ENCODE results near the gene GTPBP4.

Gene GTPBP4

DNA sequence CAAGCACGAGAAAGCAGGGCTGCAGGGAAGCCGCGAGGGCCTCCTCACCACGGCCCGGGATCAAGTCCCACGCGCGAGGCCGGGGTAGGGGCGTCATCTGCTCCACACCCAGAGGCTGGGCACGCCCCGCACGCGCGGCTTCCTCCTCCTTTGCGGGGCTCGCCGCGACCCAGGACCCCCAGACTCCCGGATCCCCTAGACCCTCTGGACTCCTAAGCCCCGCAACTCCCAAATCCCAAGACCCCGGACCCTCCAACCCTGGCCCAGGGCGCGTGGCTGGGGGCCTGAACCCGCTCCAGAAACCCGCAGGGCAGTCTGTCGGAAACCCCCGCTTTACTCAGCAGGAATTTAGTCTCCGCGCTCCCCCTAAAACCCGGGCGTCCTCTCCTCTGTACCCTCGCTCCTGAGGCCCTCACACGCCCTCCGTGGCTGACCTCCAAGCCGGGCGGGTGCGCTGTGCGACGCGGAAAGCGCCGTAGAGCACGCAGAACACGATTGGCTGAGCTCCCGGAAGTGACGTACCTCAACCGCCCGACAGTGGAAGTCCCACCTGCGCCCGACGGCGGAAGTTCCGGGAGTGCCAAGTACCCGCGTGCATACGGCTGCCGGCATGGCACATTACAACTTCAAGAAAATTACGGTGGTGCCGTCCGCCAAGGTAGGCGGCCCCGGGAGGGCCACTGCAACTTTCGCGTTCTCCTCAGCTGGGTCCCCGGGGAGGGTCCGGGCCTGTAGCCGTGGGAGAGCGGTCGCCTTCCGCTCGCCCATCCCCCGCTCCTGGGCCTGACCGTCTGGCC is at the start of gene GTPBP4:
GTPBP4 (plus strand) TSS at position 565 of the 797 bp plus-strand sequence; CDS start at position 611, 46 bp downstream.
- DNase-seq (ENCODE audit: low spot score) = peak; percentile 99

GRCh38 chr10:938941-939678 is 49.1 kb upstream of the GTPBP4 start:
- DNase-seq (ENCODE audit: low spot score) = no peak

GRCh38 chr10:943334-944033 is 44.8 kb upstream of the GTPBP4 start:
- DNase-seq (ENCODE audit: low spot score) = no peak

GRCh38 chr10:944034-944831 is 44.0 kb upstream of the GTPBP4 start:
- no peak for DNase-seq (ENCODE audit: low spot score)

DNA sequence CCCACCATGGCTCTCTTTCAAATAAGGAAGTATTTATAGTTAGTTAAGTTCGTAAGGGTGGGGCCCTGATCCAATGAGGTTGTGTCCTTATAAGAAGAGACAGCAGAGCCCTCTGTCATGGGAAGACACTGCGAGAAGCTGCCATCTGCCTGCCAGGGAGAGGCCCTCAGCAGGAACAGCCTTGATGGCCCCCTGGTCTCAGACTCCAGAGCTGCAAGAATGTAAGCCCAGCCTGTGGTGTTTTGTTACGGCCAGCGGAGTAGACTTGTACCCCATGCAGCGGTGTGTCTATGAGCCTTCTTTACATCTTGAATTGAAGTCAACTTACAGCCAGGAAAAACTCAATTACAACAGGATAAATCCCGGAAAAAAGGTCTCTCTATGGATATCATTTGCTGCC is 42.5 kb upstream of the GTPBP4 start:
- no peak for DNase-seq (ENCODE audit: low spot score)

DNA sequence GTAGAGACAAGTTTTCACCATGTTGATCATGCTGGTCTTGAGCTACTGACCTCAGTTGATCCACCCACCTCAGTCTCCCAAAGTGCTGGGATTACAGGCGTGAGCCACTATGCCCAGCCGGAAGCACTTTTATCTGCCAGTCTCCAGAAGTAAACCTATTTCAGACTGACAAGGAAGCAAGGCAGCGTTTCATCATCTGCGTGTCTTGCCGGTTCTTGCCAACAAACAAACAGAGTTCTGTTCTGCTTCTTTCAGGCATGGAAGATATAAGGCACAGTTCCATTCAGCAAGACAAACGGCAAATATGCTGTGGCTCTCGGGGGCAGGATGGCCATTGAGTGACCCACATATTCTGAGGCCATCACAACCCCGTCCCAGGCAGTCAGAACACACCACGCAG is 41.2 kb upstream of the GTPBP4 start:
- DNase-seq (ENCODE audit: low spot score) = no peak

DNA sequence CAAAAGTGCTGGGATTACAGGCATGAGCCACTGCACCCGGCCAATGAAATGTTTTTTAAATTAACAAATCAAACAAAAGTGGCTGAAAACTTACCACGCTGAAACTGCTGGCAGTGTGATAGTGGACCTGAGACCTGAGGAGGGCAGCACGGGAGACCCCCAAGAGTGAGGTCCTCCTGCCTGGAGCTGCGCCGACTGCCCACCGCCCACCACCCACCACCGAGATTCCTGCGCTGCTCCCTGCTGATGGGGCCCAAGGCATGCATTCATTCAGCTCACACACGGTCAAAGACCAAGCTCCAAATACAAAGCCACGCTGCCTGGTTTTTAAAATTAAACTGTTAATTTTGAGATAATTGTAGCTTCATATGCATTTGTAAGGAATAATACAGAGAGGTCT is 40.4 kb upstream of the GTPBP4 start:
- no peak for DNase-seq (ENCODE audit: low spot score)

GRCh38 chr10:948347-948746 is 39.9 kb upstream of the GTPBP4 start:
- DNase-seq (ENCODE audit: low spot score) = no peak

- DNase-seq (ENCODE audit: low spot score) = no peak
Observed at GRCh38 chr10:949446-949845, 38.8 kb upstream of the GTPBP4 start.

GRCh38 chr10:953836-954235 is 34.4 kb upstream of the GTPBP4 start:
- DNase-seq (ENCODE audit: low spot score) = no peak

- no peak for DNase-seq (ENCODE audit: low spot score)
Observed at GRCh38 chr10:954396-954795, 33.8 kb upstream of the GTPBP4 start.

- DNase-seq (ENCODE audit: low spot score) = no peak
Observed at GRCh38 chr10:955127-955819, 33.0 kb upstream of the GTPBP4 start.

- DNase-seq (ENCODE audit: low spot score) = no peak
Observed at GRCh38 chr10:955820-956217, 32.4 kb upstream of the GTPBP4 start.

DNA sequence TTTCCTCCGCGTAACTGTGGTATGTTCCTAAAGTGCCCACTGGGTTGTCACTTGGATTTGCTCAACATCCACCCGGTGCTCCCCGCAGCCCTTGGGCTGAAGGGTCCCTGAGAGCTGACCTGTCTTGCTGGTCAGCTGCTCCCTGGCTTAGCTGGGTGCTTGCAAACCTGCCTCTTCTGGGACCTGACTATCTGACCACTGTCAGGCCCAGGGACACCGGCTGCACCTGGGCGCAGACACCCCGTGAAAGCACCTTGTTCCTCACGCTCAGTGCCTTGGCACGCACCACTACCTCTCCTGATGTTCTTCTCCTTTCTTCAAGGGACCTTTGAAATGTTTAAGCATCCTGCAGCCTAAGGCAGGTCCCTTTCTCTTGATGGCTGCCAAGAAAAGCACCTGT is 30.1 kb upstream of the GTPBP4 start:
- DNase-seq (ENCODE audit: low spot score) = no peak

DNA sequence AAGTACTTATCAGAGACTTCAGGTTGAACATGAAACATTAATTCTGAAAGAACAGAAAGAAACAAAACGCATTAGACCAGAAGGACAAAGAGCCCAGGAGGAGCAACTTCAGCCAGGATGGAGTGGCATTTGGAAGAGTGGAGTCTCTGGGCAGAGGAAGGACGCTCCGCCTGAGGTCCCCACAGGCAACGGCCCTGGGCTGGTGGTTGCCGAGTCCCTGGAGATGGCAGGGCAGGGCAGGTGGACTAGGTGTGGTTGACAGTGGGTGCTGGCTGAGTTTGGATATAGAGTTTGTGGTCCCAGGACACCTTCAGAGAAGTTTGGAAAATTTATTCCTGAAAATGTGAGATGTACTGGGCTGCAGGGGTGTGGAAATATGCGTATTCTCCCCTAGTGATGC is 29.4 kb upstream of the GTPBP4 start:
- no peak for DNase-seq (ENCODE audit: low spot score)

DNA sequence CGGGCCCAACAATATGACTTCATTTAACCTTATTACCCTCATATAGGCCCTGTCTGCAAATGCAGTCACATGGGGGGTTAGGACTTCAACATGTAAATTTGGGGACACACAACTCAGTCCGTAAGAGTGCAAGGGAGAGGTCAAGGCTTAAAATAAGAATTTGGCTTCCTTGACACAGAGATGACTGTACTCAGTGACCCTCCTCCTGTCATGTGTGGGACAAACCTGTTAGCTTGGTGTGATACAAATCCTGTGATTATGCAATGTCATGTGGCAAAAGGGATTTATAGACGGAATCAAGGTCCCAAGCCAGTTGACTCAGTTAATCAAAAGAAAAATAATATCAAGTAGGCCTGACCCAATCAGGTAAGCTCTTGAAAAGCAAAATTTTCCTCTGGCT is 25.9 kb upstream of the GTPBP4 start:
- DNase-seq (ENCODE audit: low spot score) = no peak

DNA sequence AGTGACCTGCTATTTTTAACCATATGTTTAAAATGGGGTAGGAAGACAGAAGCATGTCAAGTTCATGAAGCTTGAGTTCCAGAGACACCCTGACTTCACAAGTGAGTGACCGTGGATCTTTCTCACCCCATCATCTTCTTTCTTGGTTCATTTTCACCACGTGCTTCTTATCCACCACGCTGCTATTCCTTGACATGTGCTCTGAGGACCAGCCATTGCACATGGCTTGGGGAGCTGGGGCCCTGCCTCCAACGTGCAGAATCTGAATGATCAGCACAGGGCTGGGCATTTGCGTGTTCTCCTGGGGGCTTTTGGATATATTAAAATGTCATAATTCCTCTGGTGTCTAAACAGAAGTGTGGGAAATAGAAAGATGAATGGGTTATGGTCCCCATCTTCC is 25.0 kb upstream of the GTPBP4 start:
- no peak for DNase-seq (ENCODE audit: low spot score)

GRCh38 chr10:963655-964054 is 24.6 kb upstream of the GTPBP4 start:
- DNase-seq (ENCODE audit: low spot score) = no peak

DNA sequence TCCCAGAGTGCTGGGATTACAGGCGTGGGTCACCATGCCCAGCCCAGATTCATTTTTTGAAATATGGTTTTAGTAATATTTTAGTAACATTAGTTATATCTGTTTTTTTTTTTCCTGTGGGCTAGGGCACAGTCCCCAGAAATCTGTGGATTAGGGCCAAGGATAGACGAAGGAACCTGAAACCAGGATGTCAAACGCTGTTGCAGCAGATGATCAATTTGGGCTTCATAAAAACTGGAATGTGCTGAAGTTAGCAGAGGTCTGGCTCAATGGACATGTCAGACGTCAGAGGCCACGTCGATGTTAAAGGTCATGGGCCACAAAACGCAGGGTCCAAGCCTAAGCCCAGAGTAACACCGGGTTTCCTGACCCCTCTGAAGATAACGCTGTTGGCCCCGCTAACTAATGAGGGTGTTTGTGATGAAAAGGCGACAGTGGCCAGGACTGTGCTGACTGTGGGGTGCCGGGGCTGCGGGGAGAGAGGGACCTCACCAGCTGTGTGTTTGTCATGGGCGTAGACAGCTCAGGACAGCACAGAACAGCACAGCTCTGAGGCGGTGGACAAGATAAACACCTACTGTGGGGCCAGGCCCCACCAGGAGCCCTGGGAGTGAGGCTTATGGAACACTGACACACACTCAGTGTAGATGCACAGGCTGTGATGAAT is 23.8 kb upstream of the GTPBP4 start:
- no peak for DNase-seq (ENCODE audit: low spot score)

- DNase-seq (ENCODE audit: low spot score) = no peak
Observed at GRCh38 chr10:964988-965417, 23.2 kb upstream of the GTPBP4 start.

Data from RKO (cell line).